GM19438 (cell line): ENCODE data around the gene ATP6V1F.

Experiments
- ATAC-seq: cut with Tn5 transposase; IDR thresholded peaks from one replicate; pipeline ENCODE4 v1.9.1; 2021; ENCODE audit warnings: low read depth; ENCODE audit not compliant: unreplicated experiment

The ATP6V1F gene

GRCh38 chr7:128881458-128882125 is 18.9 kb downstream of the ATP6V1F start:
- ATAC-seq, result no peak

- ATAC-seq, result no peak
Measured at GRCh38 chr7:128882134-128882533, 19.5 kb downstream of the ATP6V1F start.

- peak; percentile 78 for ATAC-seq
Measured at GRCh38 chr7:128883622-128884448, 21.2 kb downstream of the ATP6V1F start.

GRCh38 chr7:128884561-128885369 is 22.1 kb downstream of the ATP6V1F start:
- no peak for ATAC-seq

GRCh38 chr7:128885370-128886187 is 22.9 kb downstream of the ATP6V1F start:
- ATAC-seq, result no peak

- no peak for ATAC-seq
Measured at GRCh38 chr7:128886391-128887168, 23.9 kb downstream of the ATP6V1F start.

GRCh38 chr7:128887169-128888038 is 24.7 kb downstream of the ATP6V1F start:
- no peak for ATAC-seq

GRCh38 chr7:128888039-128888755 is 25.5 kb downstream of the ATP6V1F start:
- no peak for ATAC-seq

GRCh38 chr7:128888756-128889095 is 26.1 kb downstream of the ATP6V1F start:
- ATAC-seq, result no peak

GRCh38 chr7:128889121-128889520 is 26.5 kb downstream of the ATP6V1F start:
- no peak for ATAC-seq

GRCh38 chr7:128890306-128891109 is 27.9 kb downstream of the ATP6V1F start:
- ATAC-seq, result no peak

- no peak for ATAC-seq
Measured at GRCh38 chr7:128891110-128891941, 28.7 kb downstream of the ATP6V1F start.

- no peak for ATAC-seq
Measured at GRCh38 chr7:128891942-128892269, 29.2 kb downstream of the ATP6V1F start.

GRCh38 chr7:128892521-128893250 is 30.0 kb downstream of the ATP6V1F start:
- ATAC-seq, result no peak

- ATAC-seq, result no peak
Measured at GRCh38 chr7:128893251-128894100, 30.8 kb downstream of the ATP6V1F start.
